ENCODE measurements around the gene MUSK.
"Not testable (repeated sequence)": the region's sequence is repeated elsewhere in the genome, so short reads cannot be mapped to it uniquely, and the experiment has no call there.

The MUSK gene

DNA sequence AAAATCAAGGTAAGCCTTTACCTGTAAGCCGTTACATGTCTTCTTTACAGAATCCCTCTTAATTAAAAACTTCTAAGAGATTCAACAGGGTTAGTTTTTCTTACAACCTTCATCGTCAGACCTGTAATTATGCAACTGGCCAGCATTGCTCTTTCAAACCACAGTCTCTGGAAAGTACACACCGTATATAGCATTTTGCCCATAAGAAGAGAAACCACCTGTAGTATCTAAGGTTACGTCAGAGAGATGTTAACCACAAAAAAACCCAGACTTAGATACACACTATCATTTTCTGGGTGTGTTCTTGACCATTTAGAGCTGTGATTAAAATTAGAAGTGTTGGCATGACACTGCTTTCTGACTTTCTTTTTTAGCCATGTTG lies 140.0 kb downstream of the MUSK start:
- no peak for DNase-seq (ENCODE audit: low read depth in 2 of 2, low spot score in 1 of 2)

DNA sequence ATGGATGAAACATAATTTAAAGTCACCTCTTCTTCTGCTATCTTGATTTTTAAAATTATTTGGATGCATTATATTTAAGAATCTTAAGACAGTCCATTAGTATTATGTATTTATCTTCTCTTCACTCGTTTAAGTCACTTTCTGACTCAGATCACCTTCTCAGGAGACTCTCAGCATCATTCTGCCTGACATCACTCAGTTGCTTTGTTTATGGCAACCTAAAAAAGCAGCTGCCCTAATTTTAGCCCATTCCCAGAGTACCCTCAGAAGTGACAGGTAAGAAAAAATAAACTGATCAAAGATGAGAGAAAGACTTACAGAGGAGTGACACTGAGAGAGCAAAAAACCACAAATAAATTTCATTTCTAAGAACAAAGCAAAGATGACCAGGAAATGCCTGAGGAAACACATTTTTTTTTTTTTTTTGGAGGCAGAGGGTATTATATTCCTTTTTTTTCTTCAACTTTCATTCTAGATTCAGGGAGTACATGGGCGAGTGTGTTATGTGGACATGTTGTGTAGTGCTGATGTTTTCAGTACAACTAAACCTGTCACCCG lies 140.5 kb downstream of the MUSK start:
- DNase-seq (ENCODE audit: low read depth in 2 of 2, low spot score in 1 of 2): no peak

DNA sequence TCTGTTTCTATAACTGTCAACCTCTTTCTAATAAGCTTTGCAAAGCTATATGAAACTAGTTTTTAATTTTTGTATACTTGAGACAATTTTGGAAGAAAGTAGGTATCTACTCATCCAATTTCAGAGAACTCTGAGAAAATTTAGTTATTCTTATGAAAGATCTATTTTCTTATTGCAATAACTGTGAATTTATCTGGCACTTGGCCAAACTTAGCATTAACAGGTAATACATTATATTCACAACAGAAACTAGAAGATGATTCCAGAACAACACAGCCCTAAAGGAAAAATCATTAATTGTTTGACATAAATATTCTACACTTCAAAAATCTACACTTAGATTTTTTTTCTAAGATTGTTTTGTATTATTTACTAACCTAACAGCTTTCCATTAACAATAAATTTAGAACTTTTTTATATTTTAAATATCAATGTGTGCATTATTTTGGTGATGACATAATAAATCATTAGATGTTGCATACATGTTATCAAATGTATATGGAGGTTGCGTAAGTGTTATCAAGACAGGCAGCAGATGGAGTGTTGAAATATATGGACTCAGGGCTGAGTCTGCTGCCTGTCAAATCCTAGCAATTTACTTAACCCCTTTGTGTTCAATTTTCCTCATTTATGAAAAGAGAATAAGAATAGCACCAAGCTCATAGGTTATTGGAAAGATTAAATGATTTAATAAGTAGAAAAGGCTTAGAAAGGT lies 141.8 kb downstream of the MUSK start:
- DNase-seq (ENCODE audit: low read depth in 2 of 2, low spot score in 1 of 2): no peak

DNA sequence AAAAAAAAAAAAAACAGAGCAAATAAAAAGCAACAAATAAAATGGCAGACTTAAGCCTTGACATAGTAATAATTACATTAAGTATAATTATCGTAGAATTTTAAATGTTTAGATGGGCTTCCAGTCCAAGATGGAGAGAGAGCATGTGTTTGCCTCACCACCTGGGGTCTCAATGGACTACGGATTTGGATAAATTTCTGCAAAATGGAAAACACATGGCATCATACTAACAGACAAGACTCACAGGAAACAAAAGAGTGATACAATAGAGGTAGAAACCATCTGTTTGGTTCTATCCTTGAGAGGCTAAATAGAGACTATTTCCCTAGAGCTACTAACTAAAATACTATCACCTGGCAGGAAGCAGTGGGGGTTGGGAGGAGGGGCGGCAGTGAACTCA lies 144.3 kb downstream of the MUSK start:
- DNase-seq (ENCODE audit: low read depth in 2 of 2, low spot score in 1 of 2): no peak

DNA sequence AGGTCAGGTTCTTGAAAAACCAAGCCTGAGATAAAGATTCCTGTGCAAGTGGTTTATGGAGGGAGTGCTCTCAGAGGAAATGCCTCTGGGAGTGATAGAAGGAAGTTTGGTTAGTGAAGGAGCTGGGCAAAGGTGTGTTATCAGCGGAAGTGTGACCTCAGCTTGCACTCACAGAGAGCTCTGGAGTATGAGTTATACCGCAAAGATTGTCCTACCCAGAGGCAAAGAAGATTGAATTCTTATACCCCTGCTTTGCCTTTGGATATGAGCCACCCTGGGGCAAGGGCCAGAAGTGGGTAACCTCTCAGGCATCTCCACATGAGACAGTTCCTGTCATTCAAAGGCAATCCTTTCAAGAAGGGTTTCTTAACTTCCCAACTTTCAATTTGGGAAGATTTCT lies 145.6 kb downstream of the MUSK start:
- DNase-seq (ENCODE audit: low read depth in 2 of 2, low spot score in 1 of 2): no peak

DNA sequence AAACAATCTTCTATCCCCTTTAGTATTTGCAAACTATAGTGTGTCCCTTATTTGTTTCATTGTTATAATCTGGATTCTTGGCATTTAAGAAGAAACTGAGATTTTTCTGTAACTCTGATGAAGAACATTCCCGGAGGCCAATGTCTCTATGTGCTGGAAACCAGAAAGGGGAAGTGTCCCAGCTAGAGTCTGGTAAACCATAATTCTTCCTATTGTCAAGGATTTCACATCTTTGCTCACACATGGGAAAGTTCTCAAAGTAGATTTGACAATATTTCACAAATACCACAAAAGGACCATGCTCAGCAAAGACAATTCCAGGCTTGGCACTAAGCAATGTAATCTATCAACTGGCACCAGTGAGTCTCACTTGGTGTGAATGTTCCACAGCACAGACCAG lies 146.8 kb downstream of the MUSK start:
- DNase-seq (ENCODE audit: low read depth in 2 of 2, low spot score in 1 of 2): no peak

DNA sequence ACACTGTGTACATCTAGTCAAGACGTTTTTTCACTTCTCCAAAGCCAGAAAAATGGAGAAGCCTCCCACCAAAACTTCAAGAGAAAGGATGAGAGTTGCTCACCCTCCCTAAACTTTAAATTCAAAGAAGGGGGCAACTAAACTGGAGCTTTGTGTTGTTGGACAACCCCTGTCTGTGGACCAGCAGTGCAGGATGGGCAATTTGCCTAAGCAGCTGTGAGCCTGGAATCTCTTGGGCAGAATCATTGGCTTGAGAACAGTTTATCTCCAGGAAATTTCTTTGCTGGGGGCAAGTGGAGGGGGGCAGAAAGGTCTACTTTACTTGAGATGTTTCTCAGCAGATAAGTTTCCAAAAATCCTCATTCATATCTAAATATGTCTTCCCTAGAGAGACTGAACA lies 151.8 kb downstream of the MUSK start:
- DNase-seq (ENCODE audit: low read depth in 2 of 2, low spot score in 1 of 2): no peak

DNA sequence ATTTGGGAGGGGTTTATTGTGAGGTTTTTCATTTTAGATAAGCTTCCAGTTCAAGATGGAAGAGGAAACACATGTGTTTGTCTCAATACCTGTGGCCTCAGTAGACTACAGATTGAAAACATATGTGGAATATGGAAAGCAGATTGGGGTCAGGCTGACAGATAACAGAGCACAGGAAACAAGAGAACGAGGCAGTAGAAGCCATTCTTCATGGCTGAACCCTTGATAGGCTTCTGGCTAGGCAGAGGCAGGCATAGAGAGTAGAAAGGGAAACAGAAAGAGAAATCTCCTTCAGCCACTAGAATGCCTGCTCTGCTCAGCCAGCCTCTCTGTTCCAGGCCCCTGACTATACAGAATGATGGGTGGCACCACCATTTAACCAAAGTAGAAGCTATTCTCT lies 152.5 kb downstream of the MUSK start:
- DNase-seq (ENCODE audit: low read depth in 2 of 2, low spot score in 1 of 2): no peak

DNA sequence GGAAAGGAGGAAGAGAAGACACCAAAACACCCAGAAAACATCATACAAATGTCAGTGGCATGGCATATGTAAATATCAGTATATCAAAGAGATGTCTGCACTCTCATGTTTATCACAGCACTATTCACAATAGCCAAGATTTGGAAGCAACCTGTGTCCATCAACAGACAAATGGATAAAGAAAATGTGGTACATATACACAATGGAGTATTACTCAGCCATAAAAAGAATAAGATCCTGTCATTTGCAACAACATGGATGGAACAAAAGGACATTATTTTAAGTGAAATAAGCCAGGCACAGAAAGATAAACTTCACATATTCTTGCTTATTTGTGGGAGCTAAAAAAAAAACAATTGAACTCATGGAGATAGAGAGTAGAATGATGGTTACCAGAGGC lies 156.5 kb downstream of the MUSK start:
- not testable (repeated sequence) for DNase-seq (ENCODE audit: low read depth in 2 of 2, low spot score in 1 of 2)

DNA sequence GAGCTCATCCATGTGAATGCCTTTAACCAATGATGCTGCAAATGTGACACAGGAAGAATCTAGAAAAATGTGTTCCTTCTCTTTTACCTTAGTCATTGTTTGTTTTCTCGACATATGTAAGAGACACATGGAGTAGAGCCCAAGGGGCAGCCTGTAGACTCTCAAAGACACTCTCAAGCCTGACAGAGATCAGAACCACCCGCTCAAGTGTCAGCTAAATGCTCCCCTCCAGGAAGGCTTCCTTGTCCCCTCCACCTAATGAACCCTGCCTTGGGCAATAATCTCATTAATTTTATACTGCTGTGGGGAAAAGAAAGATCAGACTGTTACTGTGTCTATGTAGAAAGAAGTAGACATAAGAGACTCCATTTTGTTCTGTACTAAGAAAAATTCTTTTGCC lies 157.4 kb downstream of the MUSK start:
- DNase-seq (ENCODE audit: low read depth in 2 of 2, low spot score in 1 of 2): no peak

DNA sequence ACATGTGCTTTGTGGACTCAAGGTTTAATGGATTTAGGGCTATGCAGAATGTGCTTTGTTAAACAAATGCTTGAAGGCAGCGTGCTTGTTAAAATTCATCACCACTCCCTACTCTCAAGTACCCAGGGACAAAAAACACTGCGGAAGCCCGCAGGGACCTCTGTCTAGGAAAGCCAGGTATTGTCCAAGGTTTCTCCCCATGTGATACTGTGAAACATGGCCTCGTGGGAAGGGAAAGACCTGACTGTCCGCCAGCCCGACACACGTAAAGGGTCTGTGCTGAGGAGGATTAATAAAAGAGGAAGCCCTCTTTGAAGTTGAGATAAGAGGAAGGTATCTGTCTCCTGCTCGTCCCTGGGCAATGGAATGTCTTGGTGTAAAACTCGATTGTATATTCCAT lies 157.8 kb downstream of the MUSK start:
- not testable (repeated sequence) for DNase-seq (ENCODE audit: low read depth in 2 of 2, low spot score in 1 of 2)

DNA sequence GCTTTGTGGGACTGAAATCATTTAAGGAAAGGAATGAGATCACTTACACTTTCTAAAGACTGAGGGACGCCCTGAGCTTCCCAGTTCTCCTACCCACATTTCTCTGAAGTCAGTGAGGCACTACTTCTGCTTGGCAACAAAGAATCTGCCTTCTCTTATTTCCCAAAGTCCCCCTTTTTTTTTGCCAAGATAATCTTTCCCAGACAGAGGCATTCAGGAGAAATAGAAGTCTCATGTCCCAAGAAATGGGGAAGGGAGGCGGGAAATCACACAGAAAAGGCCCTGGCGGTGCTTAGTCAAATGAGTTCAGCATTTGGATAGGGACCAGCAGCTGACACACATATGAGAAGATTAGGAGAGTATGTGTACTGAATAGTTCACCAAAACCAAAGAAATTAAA lies 159.7 kb downstream of the MUSK start:
- DNase-seq (ENCODE audit: low read depth in 2 of 2, low spot score in 1 of 2): no peak

DNA sequence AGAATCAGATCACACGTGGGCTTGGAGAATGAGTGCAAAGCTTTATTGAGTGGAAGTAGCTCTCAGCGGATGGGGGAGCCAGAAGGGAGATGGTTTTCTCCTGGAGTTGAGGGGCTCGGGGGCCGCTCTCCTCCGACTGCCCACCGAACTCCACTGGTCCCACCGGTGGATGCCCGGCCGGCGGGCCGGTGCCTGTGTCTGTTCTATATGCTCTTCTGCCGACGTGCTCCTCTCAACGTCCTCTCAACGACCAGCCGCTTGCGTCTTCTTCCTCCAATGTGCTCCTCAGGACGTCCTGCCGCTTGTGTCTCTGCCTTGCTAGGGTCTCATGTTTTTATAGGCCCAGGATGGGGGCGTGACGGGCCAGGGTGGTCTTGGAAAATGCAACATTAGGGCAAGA lies 161.9 kb downstream of the MUSK start:
- no peak for DNase-seq (ENCODE audit: low read depth in 2 of 2, low spot score in 1 of 2)

DNA sequence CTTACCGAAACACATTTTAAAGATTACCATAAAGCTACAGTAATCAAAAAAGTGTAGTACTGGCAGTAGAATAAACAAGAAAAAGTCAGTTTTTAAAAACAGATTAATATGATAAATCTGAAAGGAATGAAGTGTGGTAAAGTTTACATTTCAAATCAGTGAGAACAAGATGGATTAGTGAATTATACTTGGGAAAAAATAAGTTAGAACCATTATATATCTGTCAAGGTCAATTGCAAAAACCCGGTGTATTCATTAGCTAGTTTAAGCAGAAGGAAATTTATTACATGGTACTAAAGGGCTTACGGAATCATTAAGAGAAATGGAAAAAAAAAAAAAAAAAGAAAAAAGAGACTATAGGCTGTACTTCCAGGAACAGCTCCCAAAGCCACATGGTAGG lies 164.3 kb downstream of the MUSK start:
- no peak for DNase-seq (ENCODE audit: low read depth in 2 of 2, low spot score in 1 of 2)

DNA sequence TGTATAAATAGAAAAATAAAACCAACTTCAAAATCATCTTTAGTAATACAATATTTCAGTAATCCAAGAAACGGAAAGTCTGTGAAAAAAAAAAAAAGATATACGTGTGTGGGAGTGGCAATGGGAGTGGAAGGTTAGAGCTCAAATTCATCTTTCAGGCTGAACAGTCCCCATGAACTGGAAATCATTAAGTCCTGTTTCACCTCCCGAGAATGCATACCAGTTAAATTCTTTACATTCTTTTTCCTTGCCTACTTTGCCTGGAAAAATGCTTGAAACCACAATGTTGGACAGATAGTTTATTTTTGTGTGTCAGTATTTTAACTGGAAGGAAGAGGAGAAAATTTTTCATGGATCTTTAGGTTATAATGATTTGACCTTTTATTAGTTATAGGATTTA lies 166.8 kb downstream of the MUSK start:
- DNase-seq (ENCODE audit: low read depth in 2 of 2, low spot score in 1 of 2): no peak

DNA sequence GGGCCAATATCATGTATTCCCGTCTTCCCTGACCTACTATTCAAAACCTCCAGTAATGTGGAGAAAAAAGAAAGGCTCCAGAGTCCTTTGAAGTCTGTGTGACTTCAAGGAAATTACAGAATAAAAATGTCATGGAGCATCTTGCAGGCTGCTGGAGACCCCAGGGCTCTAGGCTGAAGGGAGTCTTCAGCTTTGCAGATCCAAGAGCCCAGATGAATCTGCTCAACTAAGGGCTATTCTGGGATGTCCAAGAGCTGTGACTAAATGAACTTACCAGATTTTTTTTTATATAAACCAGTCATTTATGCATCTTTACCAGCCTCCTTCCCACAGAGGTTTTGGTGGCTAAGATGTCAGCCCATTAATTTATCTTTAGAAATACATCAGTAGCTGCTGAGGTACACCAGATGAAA lies 167.3 kb downstream of the MUSK start:
- no peak for DNase-seq (ENCODE audit: low read depth in 2 of 2, low spot score in 1 of 2)

DNA sequence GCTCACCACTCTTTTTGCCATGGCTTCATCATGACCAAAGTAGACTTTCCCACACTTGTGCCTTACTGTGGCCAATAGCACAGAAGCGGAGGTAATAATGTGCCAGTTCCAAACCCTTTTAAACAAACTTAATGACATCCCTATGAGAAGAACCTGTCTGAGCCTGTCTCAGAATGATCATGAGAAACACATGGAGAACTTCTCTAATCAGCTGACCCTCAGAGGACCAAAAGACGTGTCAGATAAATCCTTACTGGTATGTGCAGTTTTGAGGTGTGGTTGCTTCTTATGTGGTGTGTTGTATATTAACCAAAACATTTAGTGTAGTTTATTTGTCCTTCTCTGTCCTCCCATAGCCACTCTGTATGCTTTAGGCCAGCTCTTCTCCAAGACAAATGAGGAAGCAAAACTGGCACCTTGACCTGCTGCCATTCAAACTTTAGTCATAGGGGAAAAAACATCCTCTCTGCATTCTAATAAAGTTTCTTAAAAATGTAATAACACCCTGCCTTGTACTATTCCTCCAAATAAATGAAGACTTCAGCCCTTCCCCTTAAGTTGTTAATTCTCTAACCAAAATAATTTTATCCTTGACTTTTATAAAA lies 168.9 kb downstream of the MUSK start:
- no peak for DNase-seq (ENCODE audit: low read depth in 2 of 2, low spot score in 1 of 2)

DNA sequence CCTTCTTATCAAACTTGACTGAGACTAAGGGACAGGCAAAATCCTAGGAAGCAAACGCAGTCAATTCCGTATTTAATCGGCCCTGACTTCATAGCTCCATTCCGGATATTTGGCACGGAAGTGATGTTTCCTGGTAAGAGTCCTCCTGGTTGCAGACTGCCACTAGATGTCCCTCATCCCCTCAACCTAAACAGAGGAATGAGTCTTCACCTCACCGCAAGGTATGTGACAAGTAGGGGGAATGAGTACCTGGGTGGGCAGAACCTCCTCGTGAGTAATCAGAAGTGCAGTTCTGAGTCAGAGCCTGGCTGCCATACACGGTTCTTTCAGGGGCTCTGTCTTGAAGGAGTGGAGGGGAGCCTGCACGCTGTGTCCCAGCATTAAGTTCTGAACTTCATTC lies 173.6 kb downstream of the MUSK start:
- DNase-seq (ENCODE audit: low read depth in 2 of 2, low spot score in 1 of 2): no peak

DNA sequence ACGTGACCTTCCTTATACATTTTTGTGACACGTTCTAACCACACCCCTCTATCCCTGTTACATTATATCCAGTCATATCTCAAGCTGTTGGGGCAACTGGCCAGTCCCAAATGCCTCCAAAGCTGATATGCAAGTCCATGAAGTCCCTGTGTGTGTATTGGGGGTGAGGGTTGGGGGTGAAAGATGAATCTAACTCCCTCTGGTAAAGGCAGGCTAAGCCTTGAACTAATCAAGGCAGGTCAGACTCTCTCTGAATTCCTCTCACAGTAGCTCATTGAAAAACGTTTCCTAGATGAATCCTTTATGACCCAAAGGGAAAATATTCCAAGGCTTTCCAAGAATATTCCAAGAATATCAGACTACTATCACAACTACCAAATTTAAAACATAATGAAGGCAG lies 174.4 kb downstream of the MUSK start:
- DNase-seq (ENCODE audit: low read depth in 2 of 2, low spot score in 1 of 2): no peak

DNA sequence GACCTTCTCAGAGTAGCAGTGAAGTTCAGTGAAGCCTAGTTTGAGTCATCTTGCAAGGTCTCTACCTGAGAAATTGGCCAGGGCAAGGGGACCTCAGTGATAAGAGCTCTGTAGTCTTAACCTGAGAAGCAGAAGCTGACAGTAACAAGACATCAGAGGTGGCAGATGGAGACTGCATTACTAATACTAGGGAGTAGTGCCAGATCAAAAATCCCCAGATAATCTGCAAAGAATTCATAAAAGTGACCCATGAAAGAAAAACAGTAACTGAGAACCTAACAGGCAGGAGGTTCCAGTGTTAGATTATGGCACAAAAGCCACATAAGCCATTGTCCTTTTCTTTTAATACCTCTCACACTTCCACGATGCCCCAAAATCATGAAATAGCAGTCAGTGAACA lies 175.5 kb downstream of the MUSK start:
- DNase-seq (ENCODE audit: low read depth in 2 of 2, low spot score in 1 of 2): no peak

DNA sequence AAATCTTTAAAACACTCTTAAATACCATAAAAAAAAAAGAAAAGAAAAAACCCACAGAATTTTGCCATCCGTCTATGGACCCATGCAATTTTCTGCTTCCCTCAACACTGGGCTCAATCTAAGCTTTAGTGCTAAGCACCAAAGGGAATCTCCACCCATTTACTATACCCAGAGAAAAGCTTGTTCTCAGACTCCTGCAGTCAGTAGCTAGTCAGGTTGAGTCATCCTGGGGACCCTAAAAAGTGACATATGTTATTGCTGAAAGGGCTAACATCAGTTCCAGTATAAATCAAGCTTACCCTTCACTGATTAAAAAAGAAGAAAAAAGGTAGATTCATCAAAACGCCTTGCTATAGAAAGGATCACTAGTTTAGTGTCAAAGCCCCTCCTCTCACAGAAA lies 177.6 kb downstream of the MUSK start:
- no peak for DNase-seq (ENCODE audit: low read depth in 2 of 2, low spot score in 1 of 2)

DNA sequence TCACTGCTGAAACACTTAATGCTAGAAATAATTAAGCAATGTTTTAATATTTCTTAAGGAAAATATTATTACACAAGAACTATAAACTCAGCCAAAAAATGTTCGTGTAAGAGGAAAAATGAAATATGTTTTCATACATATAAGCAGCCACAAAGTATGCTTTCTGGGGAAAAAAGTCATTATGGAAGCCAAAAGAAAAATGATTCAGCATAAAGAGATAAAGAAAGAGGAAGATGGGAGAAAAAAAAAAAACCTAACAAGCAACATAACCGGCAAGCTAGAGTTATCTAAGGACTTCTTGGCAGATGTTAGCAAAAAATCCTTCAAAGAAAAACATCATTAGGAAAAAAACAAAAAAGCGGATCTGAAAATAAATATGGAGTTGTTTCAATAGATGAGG lies 179.1 kb downstream of the MUSK start:
- no peak for DNase-seq (ENCODE audit: low read depth in 2 of 2, low spot score in 1 of 2)

Measured in stimulated activated CD8-positive, alpha-beta memory T cell treated with anti-CD3 and anti-CD28 coated beads, Interleukin-4, amount 100 ng/mL, for 4 hours (primary cell).